ENCODE data around the gene SLC17A7. TPM values are rescaled to one million over a fixed set of nuclear protein-coding genes. Genes with fewer than 3 reads are reported as not detected.

SLC17A7 gene
- total and polyA plus RNA-seq, 9 of the 15 experiments (the other 6 are each of a cell fraction or from before 2014, with no cell fraction given): 1.1 to 15.7 (median 2.4) TPM

GRCh38 chr19:49473868-49474541, 32.7 kb upstream of the SLC17A7 start, which contains the start of gene FLT3LG (continued):
- TF ChIP-seq NR2C2 (CRISPR knock-in tag; IDR thresholded peaks at IDR 0.05): 0 out of 2 replicates have a peak, but pooled peaks have one; percentile 21
- TF ChIP-seq NR2C2 (tag; IDR thresholded peaks at IDR 0.05): no peak
- TF ChIP-seq ZNF217 (CRISPR knock-in tag; IDR thresholded peaks at IDR 0.05): no peak
- TF ChIP-seq SNRNP70 (optimal IDR thresholded peaks at IDR 0.05; ENCODE audit: low read depth, low read length): no peak
- no peak for TF ChIP-seq AFF4 (CRISPR knock-in tag; IDR thresholded peaks at IDR 0.05)
- no peak for TF ChIP-seq NR0B1 (IDR thresholded peaks at IDR 0.05; ENCODE audit: partially characterized antibody)
- no peak for TF ChIP-seq ELF1 (tag; IDR thresholded peaks at IDR 0.05)
- peak; percentile 96 for TF ChIP-seq VEZF1 (CRISPR knock-in tag; IDR thresholded peaks at IDR 0.05)
- no peak for TF ChIP-seq CC2D1A (IDR thresholded peaks at IDR 0.05)
- TF ChIP-seq ZNF830 (CRISPR knock-in tag; IDR thresholded peaks at IDR 0.05): no peak
- TF ChIP-seq E2F3 (CRISPR knock-in tag; IDR thresholded peaks at IDR 0.05): no peak
- peak in 1 of 2 experiments; percentile 15; a peak in 1 of 4 replicates for TF ChIP-seq MLLT1 (IDR thresholded peaks at IDR 0.05)
- TF ChIP-seq JUND (IDR thresholded peaks at IDR 0.05; ENCODE audit: borderline replicate concordance, low read depth, low read length): peak; percentile 44
- no peak for TF ChIP-seq JUND (tag; IDR thresholded peaks at IDR 0.05; ENCODE audit: borderline replicate concordance, low read depth, low read length)
- TF ChIP-seq POLR2G (IDR thresholded peaks at IDR 0.05; ENCODE audit: low read depth, low read length): peak; percentile 68; the same call in 1 of the 2 replicates
- no peak for TF ChIP-seq THAP7 (CRISPR knock-in tag; IDR thresholded peaks at IDR 0.05)
- no peak for TF ChIP-seq KLF1 (tag; IDR thresholded peaks at IDR 0.05)
- TF ChIP-seq MYNN (IDR thresholded peaks at IDR 0.05): 0 out of 2 replicates have a peak, but pooled peaks have one; percentile 33
- TF ChIP-seq MYNN (CRISPR knock-in tag; IDR thresholded peaks at IDR 0.05): no peak
- TF ChIP-seq ZNF124 (CRISPR knock-in tag; IDR thresholded peaks at IDR 0.05): no peak
